Esophagus squamous epithelium (tissue), 5 donors: Measurements from ENCODE around the gene EEPD1. TPM values are rescaled to one million over a fixed set of nuclear protein-coding genes. Genes with fewer than 3 reads are reported as not detected.

ENCODE experiments used
- DNase-seq: peaks from one replicate; lab custom pipeline; 2025; lab: John Stamatoyannopoulos, UW
- H3K27ac ChIP-seq, 4 donors: fragments of 200-600 bp; sonication (generic); one replicate each; pipeline ENCODE4 v1.5.1; 2016 to 2019; ENCODE audit warnings: mild to moderate bottlenecking in 1 of 4
- H3K27me3 ChIP-seq, 4 donors: fragments of 200-600 bp; sonication (generic); 1 replicate in 3 of 4; 2 replicates in 1 of 4; pipeline versions ENCODE4 v1.5.1 to v1.6.0; 2017 to 2021; ENCODE audit warnings: antibody characterized with exemption in 1 of 4
- H3K36me3 ChIP-seq, 3 donors: fragments of 200-600 bp; sonication (generic); one replicate each; pipeline ENCODE4 v1.5.1; 2016 to 2019
- H3K4me1 ChIP-seq, 3 donors: fragments of 200-600 bp; sonication (generic); one replicate each; pipeline ENCODE4 v1.5.1; 2017 to 2019
- H3K4me3 ChIP-seq, 4 donors: fragments of 200-600 bp; sonication (generic); 1 replicate in 3 of 4; 2 replicates in 1 of 4; pipeline ENCODE4 v1.5.1; 2016 to 2019; ENCODE audit warnings: mild to moderate bottlenecking in 2 of 4, moderate library complexity in 1 of 4
- H3K9me3 ChIP-seq, 3 donors: fragments of 200-600 bp; sonication (generic); one replicate each; pipeline ENCODE4 v1.5.1; 2016 to 2019
- CTCF ChIP-seq, 6 experiments: fragments of 450-650 bp in 4 of 6; fragments of 200-600 bp in 2 of 6; sonication (generic) in 2 of 6; IDR thresholded peaks; one replicate each; pipeline ENCODE4 v1.5.1; 2016 to 2019; ENCODE audit warnings: antibody characterized with exemption in 6 of 6, mild to moderate bottlenecking in 4 of 6, moderate library complexity in 4 of 6
- POLR2A ChIP-seq, 4 donors: fragments of 450-650 bp; IDR thresholded peaks; one replicate each; pipeline ENCODE4 v1.6.1; 2017; ENCODE audit warnings: antibody characterized with exemption in 4 of 4, mild to moderate bottlenecking in 4 of 4, moderate library complexity in 3 of 4
- WGBS, 2 donors: methylation state at CpG; one replicate each; pipeline ENCODE4 v1.1.5; 2018; 5-methylcytosine and 5-hydroxymethylcytosine counted together
- intact Hi-C: fragments of 100-400 bp; cut with DNase I; formaldehyde crosslinking; loops from one replicate; pipeline ENCODE4 v1.15.0; 2022
- total RNA-seq, 4 donors: library from RNA; depleted of rRNA; stranded (reverse); fragments of >200 nt; gene quantifications; one replicate each; pipeline ENCODE4 v1.1.0, GENCODE V29; 2016
- donor health status: DM: yes; HTN: yes; CAD: no.

Gene EEPD1
- total RNA-seq, 4 donors from 2014 or later: 2.3 to 10.2 (median 4.8) TPM

- no peak overlapping the region for H3K27ac ChIP-seq
Measured at GRCh38 chr7:36305648-36306047, 152.6 kb downstream of the EEPD1 start.

GRCh38 chr7:36306222-36306621 is 153.2 kb downstream of the EEPD1 start:
- intact Hi-C loops: no loop called here
- peaks cover 26 to 36% (median 34%) of the 10 kb centered on the region in 3 donors for H3K4me1 ChIP-seq
- no peaks in the 10 kb centered on the region for H3K27me3 ChIP-seq
- TF ChIP-seq POLR2A (IDR thresholded peaks at IDR 0.05) (no peak), CTCF (IDR thresholded peaks at IDR 0.05) (no peak)
- H3K4me3 ChIP-seq: no peak overlapping the region
- no peak for DNase-seq
- no peaks in the 10 kb centered on the region for H3K9me3 ChIP-seq
- H3K27ac ChIP-seq: no peak overlapping the region
- 73 to 94% methylated on average over 4 to 5 of the region's 5 CpGs for WGBS, 2 donors
- no peaks in the 10 kb centered on the region for H3K36me3 ChIP-seq

More at GRCh38 chr7:36305648-36306047, 152.6 kb downstream of the EEPD1 start:
- no peak for DNase-seq
- Histone ChIP-seq H3K9me3 (no peaks in the 10 kb centered on the region), H3K4me3 (no peak overlapping the region), H3K4me1 (peaks cover 26 to 42% (median 39%) of the 10 kb centered on the region in 3 donors), H3K36me3 (no peaks in the 10 kb centered on the region), H3K27me3 (no peaks in the 10 kb centered on the region)
- intact Hi-C loops: no loop called here
- TF ChIP-seq CTCF (IDR thresholded peaks at IDR 0.05): no peak
- 85 to 87% methylated on average over 1 to 5 of the region's 5 CpGs for WGBS, 2 donors

GRCh38 chr7:36306722-36307121 is 153.7 kb downstream of the EEPD1 start:
- peaks cover 26 to 31% (median 31%) of the 10 kb centered on the region in 3 donors for H3K4me1 ChIP-seq
- 80 to 90% methylated on average over 10 of the region's 10 CpGs for WGBS, 2 donors
- H3K36me3 ChIP-seq: no peaks in the 10 kb centered on the region
- no peak overlapping the region for H3K27ac ChIP-seq
- H3K4me3 ChIP-seq: no peak overlapping the region
- TF ChIP-seq POLR2A (IDR thresholded peaks at IDR 0.05) (no peak), CTCF (IDR thresholded peaks at IDR 0.05) (no peak)
- H3K27me3 ChIP-seq: no peaks in the 10 kb centered on the region
- no peaks in the 10 kb centered on the region for H3K9me3 ChIP-seq
- no peak for DNase-seq
- intact Hi-C loops: no loop called here

GRCh38 chr7:36308031-36308430 is 155.0 kb downstream of the EEPD1 start:
- H3K4me1 ChIP-seq: peaks cover 13 to 25% (median 18%) of the 10 kb centered on the region in 3 donors

GRCh38 chr7:36309301-36309700 is 156.2 kb downstream of the EEPD1 start:
- no peak for DNase-seq
- intact Hi-C loops: no loop called here
- WGBS, 2 donors: 67 to 69% methylated on average over 4 to 6 of the region's 9 CpGs
- Histone ChIP-seq H3K9me3 (no peaks in the 10 kb centered on the region), H3K36me3 (no peaks in the 10 kb centered on the region), H3K4me3 (no peak overlapping the region), H3K27me3 (no peaks in the 10 kb centered on the region), H3K4me1 (peaks cover under 1 to 13% (median 5%) of the 10 kb centered on the region in 3 donors), H3K27ac (no peak overlapping the region)
- TF ChIP-seq CTCF (IDR thresholded peaks at IDR 0.05) (no peak), POLR2A (IDR thresholded peaks at IDR 0.05) (no peak)

More at GRCh38 chr7:36308031-36308430, 155.0 kb downstream of the EEPD1 start:
- H3K27me3 ChIP-seq: no peaks in the 10 kb centered on the region
- no peak overlapping the region for H3K27ac ChIP-seq
- DNase-seq: no peak
- H3K4me3 ChIP-seq: no peak overlapping the region
- no peaks in the 10 kb centered on the region for H3K9me3 ChIP-seq
- no peak for TF ChIP-seq POLR2A (IDR thresholded peaks at IDR 0.05)
- no peak for TF ChIP-seq CTCF (IDR thresholded peaks at IDR 0.05)
- H3K36me3 ChIP-seq: no peaks in the 10 kb centered on the region
- 85 to 89% methylated on average over 5 to 10 of the region's 10 CpGs for WGBS, 2 donors
- intact Hi-C loops: no loop called here
